22Rv1 (cell line): ENCODE results near the gene SLC2A13.

Source experiments
- H3K27ac ChIP-seq: fragments of 450-650 bp; 2 replicates; pipeline ENCODE4 v1.5.1; 2017
- ZFX ChIP-seq: fragments of 450-650 bp; IDR thresholded peaks from 2 replicates; pipeline ENCODE4 v1.6.1; 2017; ENCODE audit warnings: antibody characterized with exemption, borderline replicate concordance
- TF ChIP-seq, protein P1 (sequence below): fragments of 450-650 bp; IDR thresholded peaks from 2 replicates; pipeline ENCODE4 v1.5.1; 2017; ENCODE audit warnings: mild to moderate bottlenecking

SLC2A13 gene

DNA sequence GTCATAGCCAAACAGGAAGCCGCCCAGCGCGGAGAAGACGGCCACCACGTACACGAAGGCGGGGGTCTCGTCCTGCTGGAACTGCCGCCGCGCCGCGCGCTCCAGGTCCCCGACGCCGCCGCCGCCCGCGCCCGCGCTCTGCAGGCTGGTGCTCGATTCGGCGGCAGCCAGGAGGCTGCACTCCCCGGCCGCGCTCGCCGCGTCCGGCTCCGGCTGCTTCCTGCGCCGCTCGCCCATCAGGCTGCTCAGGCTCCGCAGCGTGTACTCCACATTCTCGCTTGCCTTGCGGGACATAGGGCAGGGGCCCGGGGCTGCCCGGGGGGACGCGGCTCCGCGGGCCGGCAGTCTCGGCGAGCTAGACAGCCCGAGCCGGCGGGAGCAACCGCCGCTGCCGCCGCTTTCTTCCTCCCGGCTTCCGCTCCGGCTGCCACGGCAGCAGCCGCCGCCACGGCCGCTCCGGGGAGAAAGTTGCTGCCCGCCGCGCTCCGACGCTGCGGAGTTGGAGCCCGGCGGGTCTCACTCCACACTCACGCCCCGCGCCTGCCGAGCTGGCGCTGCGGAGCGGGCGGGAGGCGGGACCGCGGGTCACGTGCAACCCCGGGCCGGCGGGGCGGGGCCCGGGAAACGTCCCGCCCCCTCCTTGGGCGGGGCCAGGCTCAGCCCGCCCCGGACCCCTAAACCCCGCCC, at the start of gene SLC2A13:
Gene SLC2A13 (minus strand): TSS at position 567 of the 687 bp plus-strand sequence. CDS start 273 bp downstream, at position 294.
- TF ChIP-seq ZFX = no peak
- TF ChIP-seq, protein P1, sequence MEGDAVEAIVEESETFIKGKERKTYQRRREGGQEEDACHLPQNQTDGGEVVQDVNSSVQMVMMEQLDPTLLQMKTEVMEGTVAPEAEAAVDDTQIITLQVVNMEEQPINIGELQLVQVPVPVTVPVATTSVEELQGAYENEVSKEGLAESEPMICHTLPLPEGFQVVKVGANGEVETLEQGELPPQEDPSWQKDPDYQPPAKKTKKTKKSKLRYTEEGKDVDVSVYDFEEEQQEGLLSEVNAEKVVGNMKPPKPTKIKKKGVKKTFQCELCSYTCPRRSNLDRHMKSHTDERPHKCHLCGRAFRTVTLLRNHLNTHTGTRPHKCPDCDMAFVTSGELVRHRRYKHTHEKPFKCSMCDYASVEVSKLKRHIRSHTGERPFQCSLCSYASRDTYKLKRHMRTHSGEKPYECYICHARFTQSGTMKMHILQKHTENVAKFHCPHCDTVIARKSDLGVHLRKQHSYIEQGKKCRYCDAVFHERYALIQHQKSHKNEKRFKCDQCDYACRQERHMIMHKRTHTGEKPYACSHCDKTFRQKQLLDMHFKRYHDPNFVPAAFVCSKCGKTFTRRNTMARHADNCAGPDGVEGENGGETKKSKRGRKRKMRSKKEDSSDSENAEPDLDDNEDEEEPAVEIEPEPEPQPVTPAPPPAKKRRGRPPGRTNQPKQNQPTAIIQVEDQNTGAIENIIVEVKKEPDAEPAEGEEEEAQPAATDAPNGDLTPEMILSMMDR = peak; percentile 26; the same call in 1 of the 2 replicates
- H3K27ac ChIP-seq = peak within 1 kb of the TSS; percentile 68

DNA sequence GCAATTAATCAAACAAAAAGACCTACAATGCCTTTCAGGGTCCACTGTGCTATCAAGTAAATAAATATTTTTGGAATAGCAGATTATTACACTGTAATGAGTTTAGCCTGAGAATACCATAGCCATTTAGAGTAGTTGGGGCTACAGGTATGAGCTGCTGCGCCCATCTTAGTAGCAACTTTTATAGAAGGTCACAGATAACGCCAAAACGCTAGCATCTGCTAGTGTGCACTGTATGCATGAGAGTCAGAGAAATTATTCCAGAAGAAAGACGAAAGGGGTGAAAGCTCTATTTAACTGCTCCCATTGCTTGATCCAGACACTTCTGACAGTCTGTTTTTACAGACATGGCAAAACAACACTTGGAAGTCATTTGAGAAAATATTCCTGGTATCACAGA, 48.5 kb upstream of the SLC2A13 start:
- TF ChIP-seq, protein P1 = no peak
- no peak for TF ChIP-seq ZFX
- no peak overlapping the region for H3K27ac ChIP-seq

DNA sequence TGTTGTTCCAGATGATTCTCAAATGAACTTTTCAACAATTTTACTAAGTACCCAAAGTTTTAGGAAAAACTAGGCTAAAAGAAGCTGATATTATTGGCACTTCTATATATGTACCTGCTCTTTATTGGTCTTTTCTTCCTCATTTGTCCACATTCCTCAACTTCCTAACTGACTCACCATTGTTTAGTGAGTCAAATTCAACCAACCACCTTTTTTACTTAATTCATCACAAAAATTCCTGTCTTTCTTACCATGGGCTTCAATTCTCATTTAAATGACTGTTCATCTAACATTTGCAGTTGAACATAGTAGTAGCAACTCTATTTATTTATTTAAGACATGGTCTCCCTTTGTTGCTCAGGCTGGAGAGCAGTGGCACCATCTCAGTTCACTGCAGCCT, 47.6 kb upstream of the SLC2A13 start:
- TF ChIP-seq ZFX = no peak
- TF ChIP-seq, protein P1 = no peak
- H3K27ac ChIP-seq = no peak overlapping the region

DNA sequence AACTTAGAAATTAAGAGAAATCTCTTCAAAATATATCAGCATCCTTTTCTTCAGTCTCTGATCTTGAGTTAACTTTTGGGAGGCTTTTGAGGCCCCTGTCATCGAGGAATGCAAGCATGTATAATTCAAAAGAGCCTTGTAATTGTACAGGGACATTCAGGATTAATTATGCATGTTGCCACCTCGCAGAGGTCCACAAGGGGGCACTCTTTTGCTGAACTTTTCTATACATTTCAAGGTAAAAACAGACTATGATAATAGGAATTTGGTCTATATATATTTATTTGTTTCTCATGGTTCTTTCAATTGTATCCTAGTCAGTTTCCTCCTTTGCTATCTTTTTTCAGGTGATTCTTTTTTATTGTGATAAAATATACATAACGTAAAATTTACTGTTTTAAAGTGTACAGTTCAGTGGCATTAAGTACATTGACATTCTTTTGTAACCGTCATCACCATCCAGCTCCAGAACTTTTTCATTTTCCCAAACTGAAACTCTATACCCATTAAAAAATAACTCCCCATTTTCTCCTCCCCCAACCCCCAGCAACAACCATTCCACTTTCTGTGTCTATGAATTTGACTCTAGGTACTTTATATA, 47.0 kb upstream of the SLC2A13 start:
- TF ChIP-seq, protein P1 = peak; percentile 98
- TF ChIP-seq ZFX = no peak
- H3K27ac ChIP-seq = no peak overlapping the region

DNA sequence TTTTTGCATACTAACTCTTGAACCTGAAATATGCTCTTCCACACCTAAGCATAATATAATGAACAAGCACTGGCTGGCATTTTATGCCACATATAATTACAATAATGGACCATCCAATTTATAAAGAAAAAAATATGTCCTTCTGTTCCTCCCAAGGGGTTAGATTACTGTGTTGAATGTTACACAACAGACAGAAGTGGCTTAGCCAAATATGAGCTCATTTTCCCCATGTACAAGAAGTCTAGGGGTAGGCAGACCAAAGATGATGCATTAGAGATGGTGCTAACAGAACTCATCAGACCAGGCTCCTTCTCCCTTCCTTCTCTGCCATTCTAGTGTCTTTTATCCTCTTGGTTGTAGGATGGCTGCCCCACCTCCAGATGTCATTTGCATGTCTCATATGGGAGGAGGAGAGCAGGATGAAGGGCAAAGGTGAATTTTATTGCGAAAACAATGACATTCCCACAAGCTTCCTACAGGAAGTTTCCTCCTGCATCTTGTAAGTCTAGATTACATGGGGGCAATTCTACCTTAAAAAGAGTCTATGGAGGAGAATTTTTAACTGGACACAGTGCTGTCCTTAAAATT, 43.9 kb upstream of the SLC2A13 start:
- TF ChIP-seq, protein P1 = no peak
- TF ChIP-seq ZFX = no peak
- no peak overlapping the region for H3K27ac ChIP-seq

DNA sequence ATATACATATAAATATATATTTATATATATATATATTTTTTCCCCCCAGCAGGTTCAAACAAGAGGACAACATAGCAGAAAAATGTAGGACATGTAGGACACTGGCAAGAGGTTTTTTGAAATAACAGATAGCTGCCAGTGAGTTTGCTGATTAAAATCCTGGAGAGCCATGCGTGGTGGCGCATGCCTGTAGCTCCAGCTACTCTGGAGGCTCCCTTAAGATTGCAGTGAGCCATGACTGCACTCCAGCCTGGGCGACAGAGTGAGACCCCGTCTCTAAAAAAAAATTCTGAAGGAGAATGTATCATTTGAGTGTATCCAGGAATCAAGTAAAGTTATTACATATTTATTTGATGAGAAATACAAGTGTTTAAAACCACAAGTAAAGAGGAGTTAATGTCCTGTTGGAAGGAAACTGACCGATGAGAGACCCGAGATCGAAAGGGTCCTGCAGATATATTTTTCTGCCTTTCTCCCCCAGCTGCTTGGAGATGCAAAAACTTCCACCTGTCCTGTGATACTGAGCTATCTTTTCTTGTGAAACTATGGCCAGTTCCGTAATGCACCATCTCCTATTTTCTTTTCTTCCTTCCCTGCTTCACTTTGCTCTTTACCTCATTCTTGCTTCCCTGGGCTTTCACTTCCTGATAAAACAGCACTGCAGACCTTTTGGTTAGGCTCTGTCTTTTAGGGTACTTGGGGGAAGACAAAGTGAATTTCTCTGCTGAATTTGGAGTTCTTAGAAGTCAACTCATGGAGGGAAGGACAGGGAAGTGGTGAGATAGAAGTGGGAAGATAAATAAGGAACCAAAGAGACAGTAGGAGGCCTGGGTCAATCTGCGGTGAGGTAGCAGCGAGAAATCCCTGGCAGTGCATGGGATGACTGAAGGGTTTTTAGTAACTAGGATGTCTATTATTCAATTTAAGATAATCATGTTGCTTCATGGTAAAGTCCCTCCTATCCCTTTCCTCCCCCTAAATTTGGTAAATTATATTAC, 41.2 kb upstream of the SLC2A13 start:
- TF ChIP-seq, protein P1 = no peak
- no peak for TF ChIP-seq ZFX
- H3K27ac ChIP-seq = no peak overlapping the region
